ENCODE data around the gene PTEN.
"Not testable (repeated sequence)": the region's sequence is repeated elsewhere in the genome, so short reads cannot be mapped to it uniquely, and the experiment has no call there.

Gene PTEN

DNA sequence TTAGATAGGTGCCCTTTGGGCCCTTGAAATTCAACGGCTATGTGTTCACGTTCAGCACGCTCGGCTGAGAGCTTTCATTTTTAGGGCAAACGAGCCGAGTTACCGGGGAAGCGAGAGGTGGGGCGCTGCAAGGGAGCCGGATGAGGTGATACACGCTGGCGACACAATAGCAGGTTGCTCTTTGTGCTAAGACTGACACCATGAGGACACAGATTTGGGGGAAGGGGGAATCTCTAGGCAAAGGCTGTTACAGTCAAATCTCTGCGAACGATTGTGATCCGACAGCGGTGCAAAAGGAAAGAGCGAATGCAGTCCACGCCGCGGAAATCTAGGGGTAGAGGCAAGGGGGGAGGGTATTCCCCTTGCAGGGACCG, 759 bp upstream of the PTEN start:
- Histone ChIP-seq H3K4me1 (ENCODE audit: control insufficient read depth in 1 of 2, insufficient read depth in 2 of 2, low read length in 2 of 2) (no peaks in the 10 kb centered on the region), H3K4me3 (ENCODE audit: low read depth, low read length) (peak overlapping the region; percentile 77), H4K8ac (ENCODE audit: low read depth, low read length) (peak overlapping the region; percentile 40), H3K9me3 (ENCODE audit: insufficient read depth, low read depth, low read length) (no peaks in the 10 kb centered on the region), H2BK12ac (ENCODE audit: low read length) (peak overlapping the region; percentile 16), H4K12ac (ENCODE audit: low read depth, low read length) (peak overlapping the region; percentile 45), H3K4ac (ENCODE audit: low read depth, low read length) (peak overlapping the region; percentile 51), H2BK5ac (ENCODE audit: low read depth, low read length, poor library complexity) (peak overlapping the region; percentile 28), H3K18ac (ENCODE audit: low read length) (peak overlapping the region; percentile 32), H3K14ac (ENCODE audit: low read length) (peak overlapping the region; percentile 85), H3K79me1 (ENCODE audit: low read length) (peaks cover 25% of the 10 kb centered on the region), H3K27me3 (ENCODE audit: insufficient read depth, low read length) (no peaks in the 10 kb centered on the region), H2AK5ac (ENCODE audit: low read length) (no peak overlapping the region), H3K36me3 (ENCODE audit: control insufficient read depth in 1 of 2, insufficient read depth in 2 of 2, low read length in 2 of 2) (no peaks in the 10 kb centered on the region), H4K91ac (ENCODE audit: low read depth, low read length) (peak overlapping the region; percentile 96), H2BK120ac (ENCODE audit: insufficient read depth, low read length, poor library complexity) (peak overlapping the region; percentile 33), H3K79me2 (ENCODE audit: control insufficient read depth, insufficient read depth, low read length, poor library complexity) (peaks cover 19% of the 10 kb centered on the region), H3K4me2 (ENCODE audit: low read length) (peak overlapping the region; percentile 90), H3K27ac (ENCODE audit: low read depth, low read length) (peak overlapping the region; percentile 100), H3K9ac (ENCODE audit: low read length) (peak overlapping the region; percentile 79), H2AFZ (ENCODE audit: insufficient read depth, low read length, poor library complexity) (peak overlapping the region; percentile 61), H3K23ac (ENCODE audit: low read length) (no peak overlapping the region)
- no CpG with 5 or more reads among the region's 21 CpGs for WGBS (ENCODE audit: extremely low coverage, insufficient coverage, insufficient read length)
- DNase-seq, result no peak

DNA sequence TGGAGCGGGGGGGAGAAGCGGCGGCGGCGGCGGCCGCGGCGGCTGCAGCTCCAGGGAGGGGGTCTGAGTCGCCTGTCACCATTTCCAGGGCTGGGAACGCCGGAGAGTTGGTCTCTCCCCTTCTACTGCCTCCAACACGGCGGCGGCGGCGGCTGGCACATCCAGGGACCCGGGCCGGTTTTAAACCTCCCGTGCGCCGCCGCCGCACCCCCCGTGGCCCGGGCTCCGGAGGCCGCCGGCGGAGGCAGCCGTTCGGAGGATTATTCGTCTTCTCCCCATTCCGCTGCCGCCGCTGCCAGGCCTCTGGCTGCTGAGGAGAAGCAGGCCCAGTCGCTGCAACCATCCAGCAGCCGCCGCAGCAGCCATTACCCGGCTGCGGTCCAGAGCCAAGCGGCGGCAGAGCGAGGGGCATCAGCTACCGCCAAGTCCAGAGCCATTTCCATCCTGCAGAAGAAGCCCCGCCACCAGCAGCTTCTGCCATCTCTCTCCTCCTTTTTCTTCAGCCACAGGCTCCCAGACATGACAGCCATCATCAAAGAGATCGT, 598 bp downstream of the PTEN start:
- not testable (repeated sequence) for H3K27me3 ChIP-seq (ENCODE audit: insufficient read depth, low read length)
- Histone ChIP-seq H4K91ac (ENCODE audit: low read depth, low read length) (peak overlapping the region; percentile 96), H3K9ac (ENCODE audit: low read length) (peak overlapping the region; percentile 94)

DNA sequence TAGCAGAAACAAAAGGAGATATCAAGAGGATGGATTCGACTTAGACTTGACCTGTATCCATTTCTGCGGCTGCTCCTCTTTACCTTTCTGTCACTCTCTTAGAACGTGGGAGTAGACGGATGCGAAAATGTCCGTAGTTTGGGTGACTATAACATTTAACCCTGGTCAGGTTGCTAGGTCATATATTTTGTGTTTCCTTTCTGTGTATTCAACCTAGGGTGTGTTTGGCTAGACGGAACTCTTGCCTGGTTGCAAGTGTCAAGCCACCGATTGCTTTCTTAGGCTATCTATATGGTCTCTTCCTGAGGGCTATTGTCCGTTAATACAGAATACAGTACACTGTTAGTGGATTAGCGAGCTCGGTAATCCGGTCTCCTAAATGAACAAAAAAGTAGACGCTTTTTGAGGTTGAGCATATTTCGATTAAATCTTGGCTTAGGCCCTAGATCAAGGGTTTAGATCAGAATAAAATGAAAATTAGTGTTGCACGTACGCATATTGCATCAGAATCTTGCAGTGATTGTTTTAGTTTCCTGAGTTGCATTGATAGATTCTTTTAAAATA, 1.2 kb downstream of the PTEN start:
- Histone ChIP-seq H3K4me2 (ENCODE audit: low read length) (peak overlapping the region; percentile 93), H4K12ac (ENCODE audit: low read depth, low read length) (no peak overlapping the region), H3K4ac (ENCODE audit: low read depth, low read length) (peak overlapping the region; percentile 81), H3K9ac (ENCODE audit: low read length) (peak overlapping the region; percentile 89), H3K9me3 (ENCODE audit: insufficient read depth, low read depth, low read length) (no peaks in the 10 kb centered on the region), H2AFZ (ENCODE audit: insufficient read depth, low read length, poor library complexity) (no peak overlapping the region), H2AK5ac (ENCODE audit: low read length) (no peak overlapping the region), H3K27ac (ENCODE audit: low read depth, low read length) (peak overlapping the region; percentile 100), H3K4me1 (ENCODE audit: control insufficient read depth in 1 of 2, insufficient read depth in 2 of 2, low read length in 2 of 2) (no peaks in the 10 kb centered on the region), H4K91ac (ENCODE audit: low read depth, low read length) (no peak overlapping the region), H3K27me3 (ENCODE audit: insufficient read depth, low read length) (no peaks in the 10 kb centered on the region), H3K36me3 (ENCODE audit: control insufficient read depth in 1 of 2, insufficient read depth in 2 of 2, low read length in 2 of 2) (no peaks in the 10 kb centered on the region), H2BK5ac (ENCODE audit: low read depth, low read length, poor library complexity) (no peak overlapping the region), H2BK12ac (ENCODE audit: low read length) (no peak overlapping the region), H3K14ac (ENCODE audit: low read length) (peak overlapping the region; percentile 42), H2BK120ac (ENCODE audit: insufficient read depth, low read length, poor library complexity) (no peak overlapping the region), H3K4me3 (ENCODE audit: low read depth, low read length) (peak overlapping the region; percentile 87), H3K79me1 (ENCODE audit: low read length) (peaks cover 25% of the 10 kb centered on the region), H3K23ac (ENCODE audit: low read length) (no peak overlapping the region), H3K18ac (ENCODE audit: low read length) (peak overlapping the region; percentile 61), H3K79me2 (ENCODE audit: control insufficient read depth, insufficient read depth, low read length, poor library complexity) (peaks cover 22% of the 10 kb centered on the region), H4K8ac (ENCODE audit: low read depth, low read length) (no peak overlapping the region)
- no CpG with 5 or more reads among the region's 16 CpGs for WGBS (ENCODE audit: extremely low coverage, insufficient coverage, insufficient read length)
- DNase-seq, result peak in 1 of 2 donors; percentile 6

More for the DNA sequence above, 598 bp downstream of the PTEN start:
- H3K36me3 ChIP-seq (ENCODE audit: control insufficient read depth in 1 of 2, insufficient read depth in 2 of 2, low read length in 2 of 2); H2BK12ac ChIP-seq (ENCODE audit: low read length); H3K4me1 ChIP-seq (ENCODE audit: control insufficient read depth in 1 of 2, insufficient read depth in 2 of 2, low read length in 2 of 2); H3K9me3 ChIP-seq (ENCODE audit: insufficient read depth, low read depth, low read length); H3K23ac ChIP-seq (ENCODE audit: low read length): not testable (repeated sequence)
- H3K18ac ChIP-seq (ENCODE audit: low read length), result peak overlapping the region; percentile 91
- H3K14ac ChIP-seq (ENCODE audit: low read length), result peak overlapping the region; percentile 95
- peak overlapping the region; percentile 100 for H3K27ac ChIP-seq (ENCODE audit: low read depth, low read length)
- no CpG with 5 or more reads among the region's 47 CpGs for WGBS (ENCODE audit: extremely low coverage, insufficient coverage, insufficient read length)
- peak overlapping the region; percentile 85 for H2BK120ac ChIP-seq (ENCODE audit: insufficient read depth, low read length, poor library complexity)
- peak overlapping the region; percentile 97 for H2BK5ac ChIP-seq (ENCODE audit: low read depth, low read length, poor library complexity)
- H4K12ac ChIP-seq (ENCODE audit: low read depth, low read length), result peak overlapping the region; percentile 68
- H3K4me3 ChIP-seq (ENCODE audit: low read depth, low read length), result peak overlapping the region; percentile 87
- H3K4ac ChIP-seq (ENCODE audit: low read depth, low read length), result peak overlapping the region; percentile 92
- peak; percentile 24 to 47 for DNase-seq
- H2AK5ac ChIP-seq (ENCODE audit: low read length), result peak overlapping the region; percentile 56
- H3K79me1 ChIP-seq (ENCODE audit: low read length), result peaks cover 25% of the 10 kb centered on the region
- peak overlapping the region; percentile 93 for H3K4me2 ChIP-seq (ENCODE audit: low read length)
- H4K8ac ChIP-seq (ENCODE audit: low read depth, low read length), result peak overlapping the region; percentile 88
- peak overlapping the region; percentile 81 for H2AFZ ChIP-seq (ENCODE audit: insufficient read depth, low read length, poor library complexity)
- H3K79me2 ChIP-seq (ENCODE audit: control insufficient read depth, insufficient read depth, low read length, poor library complexity), result peaks cover 19% of the 10 kb centered on the region

DNA sequence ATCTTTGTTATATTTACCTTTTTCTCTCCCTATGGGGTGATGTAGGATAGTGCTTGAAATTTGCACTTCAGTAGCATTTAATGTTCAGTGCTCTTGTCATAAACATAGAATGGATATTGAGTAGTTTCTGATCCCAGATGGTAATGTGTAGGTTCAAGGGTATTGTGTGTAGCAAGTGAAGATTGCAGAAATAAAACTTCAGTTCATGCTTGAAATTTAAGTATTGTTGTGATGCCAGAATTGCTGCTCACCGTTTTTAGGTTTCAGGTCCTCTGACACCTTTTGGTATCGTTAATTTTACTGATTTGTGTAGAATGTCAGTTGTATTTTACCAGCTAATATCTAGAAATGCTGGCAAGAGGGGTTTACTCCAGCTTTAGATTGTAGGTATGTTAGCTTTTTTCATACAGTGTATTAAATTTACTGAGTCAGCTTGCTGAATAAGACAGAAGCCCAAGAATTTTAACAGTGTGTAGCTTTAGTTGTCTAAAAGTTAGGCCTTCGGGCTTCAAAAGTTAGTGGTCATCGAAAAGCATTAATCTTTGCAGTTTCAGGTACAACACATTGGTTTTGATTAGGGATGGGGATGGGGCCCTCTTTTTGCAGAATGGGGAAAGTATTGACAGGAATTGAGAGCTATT, 1.9 kb downstream of the PTEN start:
- no peak overlapping the region for H3K18ac ChIP-seq (ENCODE audit: low read length)
- H4K12ac ChIP-seq (ENCODE audit: low read depth, low read length), result no peak overlapping the region
- no peak overlapping the region for H3K27ac ChIP-seq (ENCODE audit: low read depth, low read length)
- no peaks in the 10 kb centered on the region for H3K36me3 ChIP-seq (ENCODE audit: control insufficient read depth in 1 of 2, insufficient read depth in 2 of 2, low read length in 2 of 2)
- H3K79me1 ChIP-seq (ENCODE audit: low read length), result peaks cover 25% of the 10 kb centered on the region
- H2AFZ ChIP-seq (ENCODE audit: insufficient read depth, low read length, poor library complexity), result no peak overlapping the region
- peaks cover 22% of the 10 kb centered on the region for H3K79me2 ChIP-seq (ENCODE audit: control insufficient read depth, insufficient read depth, low read length, poor library complexity)
- DNase-seq, result no peak
- H4K91ac ChIP-seq (ENCODE audit: low read depth, low read length), result no peak overlapping the region
- no peaks in the 10 kb centered on the region for H3K4me1 ChIP-seq (ENCODE audit: control insufficient read depth in 1 of 2, insufficient read depth in 2 of 2, low read length in 2 of 2)
- H3K4ac ChIP-seq (ENCODE audit: low read depth, low read length), result peak overlapping the region; percentile 78
- peak overlapping the region; percentile 56 for H3K9ac ChIP-seq (ENCODE audit: low read length)
- no peak overlapping the region for H2BK12ac ChIP-seq (ENCODE audit: low read length)
- H2AK5ac ChIP-seq (ENCODE audit: low read length), result no peak overlapping the region
- H2BK120ac ChIP-seq (ENCODE audit: insufficient read depth, low read length, poor library complexity), result no peak overlapping the region
- no peak overlapping the region for H3K4me3 ChIP-seq (ENCODE audit: low read depth, low read length)
- no peak overlapping the region for H2BK5ac ChIP-seq (ENCODE audit: low read depth, low read length, poor library complexity)
- no CpG with 5 or more reads among the region's 4 CpGs for WGBS (ENCODE audit: extremely low coverage, insufficient coverage, insufficient read length)
- no peak overlapping the region for H3K14ac ChIP-seq (ENCODE audit: low read length)
- H3K27me3 ChIP-seq (ENCODE audit: insufficient read depth, low read length), result no peaks in the 10 kb centered on the region
- peak overlapping the region; percentile 93 for H3K4me2 ChIP-seq (ENCODE audit: low read length)
- H3K23ac ChIP-seq (ENCODE audit: low read length), result no peak overlapping the region
- no peak overlapping the region for H4K8ac ChIP-seq (ENCODE audit: low read depth, low read length)
- H3K9me3 ChIP-seq (ENCODE audit: insufficient read depth, low read depth, low read length), result no peaks in the 10 kb centered on the region

Data from trophoblast cell (in vitro differentiated cells and primary cell).